Stimulated activated naive B cell treated with anti-CD40 and anti-IgM and Interleukin-4, amounts not matched to agents 10 μg/mL and 1 μg/mL and 100 μg/mL, for 72 hours (primary cell): Measurements from ENCODE around the gene FUT4.

ENCODE experiments used
- ATAC-seq, 2 donors: fragments of 150-1000 bp; cut with Tn5 transposase; replicated peaks; 2 replicates each; pipeline ENCODE4 v1.10.0; 2021; ENCODE audit warnings: moderate library complexity in 1 of 2
- DNase-seq: peaks from one replicate; pipeline ENCODE4 v3.0.0; 2021
- H3K27ac Mint-ChIP-seq: one replicate; pipeline ENCODE4 v1.8.0; 2022; ENCODE audit warnings: mild to moderate bottlenecking, mixed read lengths
- H3K27me3 Mint-ChIP-seq, 2 donors: one replicate each; pipeline ENCODE4 v1.8.0; 2022; ENCODE audit warnings: mixed read lengths in 2 of 2
- H3K36me3 Mint-ChIP-seq, 2 donors: one replicate each; pipeline ENCODE4 v1.8.0; 2022; ENCODE audit warnings: mixed read lengths in 2 of 2, mild to moderate bottlenecking in 1 of 2
- H3K4me1 Mint-ChIP-seq, 2 donors: one replicate each; pipeline ENCODE4 v1.8.0; 2022; ENCODE audit warnings: mixed read lengths in 2 of 2, mild to moderate bottlenecking in 1 of 2
- H3K4me3 Mint-ChIP-seq, 2 donors: one replicate each; pipeline ENCODE4 v1.8.0; 2022; ENCODE audit warnings: mild to moderate bottlenecking in 2 of 2, mixed read lengths in 2 of 2, moderate library complexity in 1 of 2
- H3K9me3 Mint-ChIP-seq, 2 donors: one replicate each; pipeline ENCODE4 v1.8.0; 2022; ENCODE audit warnings: mixed read lengths in 2 of 2, mild to moderate bottlenecking in 1 of 2

FUT4 gene

DNA sequence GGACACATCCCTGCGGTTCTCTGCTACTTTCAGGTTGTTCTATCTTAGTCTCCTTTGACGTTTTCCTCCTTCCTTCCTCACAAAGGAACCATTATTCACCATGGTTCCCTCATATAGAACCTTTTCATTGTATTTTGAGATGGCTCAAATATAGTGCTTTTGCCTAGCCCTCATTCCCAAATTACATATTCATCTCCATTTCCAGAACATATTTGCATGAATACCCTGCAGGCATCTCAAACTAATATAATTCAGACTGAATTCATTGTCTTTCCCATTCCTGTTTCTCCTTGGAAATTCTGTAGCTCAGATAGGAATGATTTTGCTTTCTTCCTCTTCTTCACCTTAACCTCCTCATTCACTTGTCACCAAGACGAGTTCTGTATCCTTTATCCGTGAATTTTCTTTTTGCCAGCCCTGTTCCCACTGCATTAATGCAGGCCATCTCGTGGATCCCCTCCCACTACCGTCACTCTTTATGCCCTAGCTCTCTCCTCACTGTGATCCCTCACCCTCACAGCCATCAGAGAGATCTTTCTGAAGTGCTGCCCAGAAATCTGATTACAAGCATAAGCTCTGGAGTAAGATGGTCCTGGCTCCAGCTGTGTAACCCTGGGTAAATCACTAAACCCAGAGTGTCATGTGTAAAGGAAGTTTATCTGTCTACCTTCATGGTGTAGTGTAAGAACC lies 46.8 kb downstream of the FUT4 start:
- H3K36me3 Mint-ChIP-seq = no peaks in the 10 kb centered on the region
- no peak for DNase-seq

DNA sequence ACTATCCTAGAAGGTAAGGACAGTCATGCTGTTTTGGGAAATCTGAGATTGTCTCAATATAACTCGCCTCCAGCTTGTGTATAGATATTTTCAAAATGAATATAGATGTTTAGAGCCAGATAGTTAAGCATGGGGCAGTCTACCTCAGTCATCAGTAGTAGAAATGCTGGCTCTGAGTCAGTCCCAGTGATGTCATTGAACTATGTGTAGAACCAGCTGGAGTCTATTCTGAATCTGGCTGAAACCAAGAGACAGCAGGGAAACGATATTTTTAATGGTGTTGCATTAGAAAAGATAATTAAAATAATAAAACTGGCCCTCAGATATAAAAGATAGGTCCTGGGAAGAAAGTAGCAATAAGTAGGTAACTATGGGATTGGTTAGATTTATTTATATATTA lies 49.3 kb downstream of the FUT4 start:
- no peak for DNase-seq
- Mint-ChIP-seq H3K4me3 (no peak overlapping the region), H3K27ac (no peak overlapping the region), H3K4me1 (peaks cover 3 to 5% of the 10 kb centered on the region in 2 donors), H3K36me3 (no peaks in the 10 kb centered on the region), H3K27me3 (no peaks in the 10 kb centered on the region), H3K9me3 (no peaks in the 10 kb centered on the region)
- ATAC-seq = no peak

More for the DNA sequence above, 46.8 kb downstream of the FUT4 start:
- H3K4me3 Mint-ChIP-seq = no peak overlapping the region
- no peaks in the 10 kb centered on the region for H3K27me3 Mint-ChIP-seq
- no peaks in the 10 kb centered on the region for H3K9me3 Mint-ChIP-seq
- ATAC-seq = no peak
- no peak overlapping the region for H3K27ac Mint-ChIP-seq
- peaks cover 3 to 5% of the 10 kb centered on the region in 2 donors for H3K4me1 Mint-ChIP-seq

GRCh38 chr11:94595076-94595475 lies 51.4 kb downstream of the FUT4 start:
- H3K36me3 Mint-ChIP-seq = peaks cover 8 to 10% of the 10 kb centered on the region in 2 donors
- ATAC-seq (no peak), DNase-seq (no peak)
- no peak overlapping the region for H3K4me3 Mint-ChIP-seq
- H3K4me1 Mint-ChIP-seq = peaks cover 3 to 5% of the 10 kb centered on the region in 2 donors
- H3K9me3 Mint-ChIP-seq = peaks cover 0 to under 1% of the 10 kb centered on the region in 2 donors
- H3K27ac Mint-ChIP-seq = no peak overlapping the region
- H3K27me3 Mint-ChIP-seq = no peaks in the 10 kb centered on the region

DNA sequence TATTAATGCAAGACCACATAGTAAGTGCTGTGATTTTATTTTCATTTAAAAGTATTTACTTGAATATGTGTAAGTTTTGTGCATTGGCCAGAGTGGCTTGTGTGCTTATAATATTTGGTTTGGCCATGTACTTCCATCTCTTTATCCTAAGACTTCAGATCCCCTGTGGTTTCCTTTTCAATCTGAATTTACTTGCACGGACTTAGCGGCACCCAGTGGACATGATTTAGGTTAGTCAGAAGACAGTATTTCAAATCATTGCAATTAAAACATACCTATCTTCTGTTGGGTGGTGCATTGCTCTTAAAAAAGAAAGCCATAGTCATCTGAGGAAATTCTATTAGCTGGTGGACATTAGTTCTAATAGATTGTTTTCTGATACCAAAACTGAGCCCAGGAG lies 54.2 kb downstream of the FUT4 start:
- Mint-ChIP-seq H3K27me3 (no peaks in the 10 kb centered on the region), H3K4me3 (no peak overlapping the region)

More for the DNA sequence above, 54.2 kb downstream of the FUT4 start:
- peaks cover 12 to 13% of the 10 kb centered on the region in 2 donors for H3K36me3 Mint-ChIP-seq
- H3K4me1 Mint-ChIP-seq = peaks cover 6 to 9% of the 10 kb centered on the region in 2 donors
- ATAC-seq = no peak
- DNase-seq = no peak
- H3K9me3 Mint-ChIP-seq = peaks cover 0 to 4% of the 10 kb centered on the region in 2 donors
- H3K27ac Mint-ChIP-seq = no peak overlapping the region
